OCI-LY7 (cell line): ENCODE results near the gene OAS2. TPM values are rescaled to one million over a fixed set of nuclear protein-coding genes. Genes with fewer than 3 reads are reported as not detected.

Source experiments
- BruUV-seq: library from RNA; stranded (reverse); fragments of 400-500 nt; replicated peaks from 2 replicates; lab custom pipeline; 2021; lab: Mats Ljungman, UMichigan
- CTCF ChIA-PET: fragments of 300-600 bp; sonication (Branson Sonifier 250); formaldehyde crosslinking; loops from one replicate; lab custom pipeline; 2022; ENCODE audit warnings: antibody characterized with exemption; ENCODE audit not compliant: unreplicated experiment; lab: Charles Lee
- POLR2A ChIA-PET: fragments of 300-600 bp; sonication (Branson Sonifier 250); formaldehyde crosslinking; loops from one replicate; lab custom pipeline; 2022; ENCODE audit warnings: antibody characterized with exemption; lab: Charles Lee
- DNase-seq: peaks from one replicate; pipeline ENCODE4 v3.0.0-alpha.2; 2015; ENCODE audit warnings: low spot score
- H2AFZ ChIP-seq: fragments of 200-600 bp; sonication (generic), shearing (Covaris generic); 2 replicates; pipeline ENCODE4 v1.6.1; 2014; ENCODE audit warnings: mild to moderate bottlenecking, antibody characterized with exemption, low read length, moderate library complexity
- H3K27ac ChIP-seq: fragments of 200-600 bp; sonication (generic); 2 replicates; pipeline ENCODE4 v1.5.1; 2014; ENCODE audit warnings: mixed run types, low read depth, mild to moderate bottlenecking, moderate library complexity, low read length, inconsistent platforms; ENCODE audit not compliant: poor library complexity, severe bottlenecking
- H3K36me3 ChIP-seq: fragments of 200-600 bp; sonication (generic); 2 replicates; pipeline ENCODE4 v1.6.1; 2014; ENCODE audit warnings: mild to moderate bottlenecking, antibody characterized with exemption, low read length, moderate library complexity, mixed read lengths; ENCODE audit not compliant: insufficient read depth
- H3K4me1 ChIP-seq: fragments of 200-600 bp; sonication (generic); 2 replicates; pipeline ENCODE4 v1.5.1; 2014; ENCODE audit warnings: mild to moderate bottlenecking, low read length; ENCODE audit not compliant: insufficient read depth, poor library complexity, severe bottlenecking
- H3K4me2 ChIP-seq: fragments of 200-600 bp; sonication (generic); 2 replicates; pipeline ENCODE4 v1.6.1; 2014; ENCODE audit warnings: mild to moderate bottlenecking, low read length
- H3K4me3 ChIP-seq: fragments of 200-600 bp; sonication (generic); 2 replicates; pipeline ENCODE4 v1.5.1; 2014; ENCODE audit warnings: mild to moderate bottlenecking, low read depth, low read length; ENCODE audit not compliant: poor library complexity, severe bottlenecking
- H3K79me2 ChIP-seq: fragments of 200-600 bp; sonication (generic); 2 replicates; pipeline ENCODE4 v1.6.1; 2016; ENCODE audit warnings: low read depth, mild to moderate bottlenecking, low read length, moderate library complexity, mixed read lengths; ENCODE audit not compliant: insufficient read depth
- H3K9me2 ChIP-seq: fragments of 200-600 bp; sonication (generic); 2 replicates; pipeline ENCODE4 v1.6.1; 2016; ENCODE audit warnings: mild to moderate bottlenecking, low read length, mixed read lengths; ENCODE audit not compliant: insufficient read depth
- H3K9me3 ChIP-seq: fragments of 200-600 bp; sonication (generic); 2 replicates; pipeline ENCODE4 v1.6.1; 2014; ENCODE audit warnings: mild to moderate bottlenecking, mixed run types, low read length, mixed read lengths
- H4K20me1 ChIP-seq: fragments of 200-600 bp; sonication (generic); 2 replicates; pipeline ENCODE4 v1.6.1; 2014; ENCODE audit warnings: mild to moderate bottlenecking, antibody characterized with exemption, low read length, moderate library complexity, mixed read lengths; ENCODE audit not compliant: insufficient read depth
- EZH2phosphoT487 ChIP-seq: fragments of 200-600 bp; sonication (generic); IDR thresholded peaks from 2 replicates; pipeline ENCODE4 v1.6.1; 2018; ENCODE audit warnings: low read depth, borderline replicate concordance, mild to moderate bottlenecking, mixed run types, antibody characterized with exemption, low read length, moderate library complexity, mixed read lengths
- intact Hi-C: fragments of 100-400 bp; cut with micrococcal nuclease; formaldehyde crosslinking; loops from one replicate; pipeline ENCODE4 v1.10.0; 2022; ENCODE audit not compliant: unreplicated experiment
- total RNA-seq, 2 experiments: library from RNA; depleted of rRNA in 1 of 2; stranded (reverse); fragments of >200 nt in 1 of 2; shearing (Covaris generic) in 1 of 2; gene quantifications; 2 replicates each; pipeline ENCODE4 v1.2.3, GENCODE V29; 2014 to 2022
- TF ChIP-seq, protein P1 (sequence below): fragments of 200-600 bp; sonication (generic); conservative IDR thresholded peaks from 2 replicates; pipeline ENCODE4 v1.5.1; 2014; ENCODE audit warnings: mild to moderate bottlenecking, antibody characterized with exemption, low read length, moderate library complexity, mixed read lengths

OAS2 gene
- total RNA-seq, 2 experiments from 2014 or later, result 33.2 to 46.8 TPM

DNA sequence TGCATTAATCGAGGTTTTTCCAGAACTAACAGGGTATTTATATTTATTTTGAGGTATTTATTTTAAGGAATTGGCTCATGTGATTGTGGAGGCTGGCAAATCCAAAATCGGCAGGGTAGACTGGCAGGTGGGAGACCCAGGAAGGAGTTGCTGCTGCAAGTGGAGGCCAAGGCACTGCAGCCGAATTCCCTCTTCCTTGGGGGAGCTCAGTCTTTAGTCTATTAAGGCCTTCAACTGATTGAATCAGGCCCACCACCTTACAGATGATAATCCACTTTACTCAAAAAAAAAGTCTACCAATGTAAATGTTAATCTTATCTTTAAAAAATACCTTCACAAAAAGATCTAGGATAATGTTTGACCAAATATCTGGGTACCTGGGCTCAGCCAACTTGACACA lies 1.2 kb upstream of the OAS2 start:
- BruUV-seq, result no TSS peak
- DNase-seq, result no peak
- intact Hi-C loops, result loop anchor here (5.0 kb wide), 1 partner anchor 195 kb away; no protein-coding TSS in a partner anchor
- peak overlapping the region; percentile 72; the same call in 1 of the 2 replicates for H2AFZ ChIP-seq
- TF ChIP-seq, protein P1, sequence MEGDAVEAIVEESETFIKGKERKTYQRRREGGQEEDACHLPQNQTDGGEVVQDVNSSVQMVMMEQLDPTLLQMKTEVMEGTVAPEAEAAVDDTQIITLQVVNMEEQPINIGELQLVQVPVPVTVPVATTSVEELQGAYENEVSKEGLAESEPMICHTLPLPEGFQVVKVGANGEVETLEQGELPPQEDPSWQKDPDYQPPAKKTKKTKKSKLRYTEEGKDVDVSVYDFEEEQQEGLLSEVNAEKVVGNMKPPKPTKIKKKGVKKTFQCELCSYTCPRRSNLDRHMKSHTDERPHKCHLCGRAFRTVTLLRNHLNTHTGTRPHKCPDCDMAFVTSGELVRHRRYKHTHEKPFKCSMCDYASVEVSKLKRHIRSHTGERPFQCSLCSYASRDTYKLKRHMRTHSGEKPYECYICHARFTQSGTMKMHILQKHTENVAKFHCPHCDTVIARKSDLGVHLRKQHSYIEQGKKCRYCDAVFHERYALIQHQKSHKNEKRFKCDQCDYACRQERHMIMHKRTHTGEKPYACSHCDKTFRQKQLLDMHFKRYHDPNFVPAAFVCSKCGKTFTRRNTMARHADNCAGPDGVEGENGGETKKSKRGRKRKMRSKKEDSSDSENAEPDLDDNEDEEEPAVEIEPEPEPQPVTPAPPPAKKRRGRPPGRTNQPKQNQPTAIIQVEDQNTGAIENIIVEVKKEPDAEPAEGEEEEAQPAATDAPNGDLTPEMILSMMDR, result no peak
- no peak for TF ChIP-seq EZH2phosphoT487
- H3K36me3 ChIP-seq, result peaks cover 12% of the 10 kb centered on the region; the same call in 1 of the 2 replicates
- H3K9me3 ChIP-seq, result peaks cover 14% of the 10 kb centered on the region
- peaks cover 37% of the 10 kb centered on the region for H3K79me2 ChIP-seq
- ChIA-PET CTCF (interaction anchor here (0.6 kb wide), 1 partner anchor 23 kb away, joined by 3 read pairs; no protein-coding TSS in a partner anchor), POLR2A (interaction anchor here (0.8 to 3.2 kb wide), 5 partner anchors 16 to 70 kb away, joined by 3 to 35 read pairs (median 4); partner anchors contain the start of gene OAS1)
- no peaks in the 10 kb centered on the region for H4K20me1 ChIP-seq
- H3K4me2 ChIP-seq, result peak overlapping the region; percentile 85
- peak overlapping the region; percentile 90 for H3K27ac ChIP-seq
- peaks cover 41% of the 10 kb centered on the region for H3K4me1 ChIP-seq
- H3K4me3 ChIP-seq, result no peak overlapping the region
- no peaks in the 10 kb centered on the region for H3K9me2 ChIP-seq

DNA sequence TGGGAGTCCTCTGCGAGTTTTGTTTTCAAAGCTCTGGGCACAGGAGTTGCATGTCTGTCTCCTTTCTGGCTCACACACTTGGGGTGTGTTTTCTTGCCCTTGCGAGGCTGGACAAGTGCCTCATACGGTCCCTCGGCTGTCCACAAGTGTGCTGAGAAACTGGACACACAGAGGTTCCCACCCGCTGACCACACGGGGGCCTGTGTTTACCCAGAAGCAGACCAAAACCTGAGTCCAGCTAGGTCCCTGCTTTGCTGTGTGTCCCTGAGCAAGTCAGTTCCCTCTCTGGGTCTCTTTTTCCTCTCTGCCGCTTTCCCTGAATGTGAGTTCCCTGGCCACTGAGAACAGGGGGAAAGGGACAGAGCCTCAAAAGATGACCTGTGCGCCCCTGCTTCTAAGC lies 678 bp upstream of the OAS2 start:
- no peak for DNase-seq
- no peaks in the 10 kb centered on the region for H4K20me1 ChIP-seq
- H3K79me2 ChIP-seq, result peaks cover 42% of the 10 kb centered on the region
- ChIA-PET CTCF (interaction anchor here (0.6 to 1.3 kb wide), 6 partner anchors 15 to 553 kb away, joined by 3 to 9 read pairs (median 4); partner anchors contain the start of gene OAS1), POLR2A (interaction anchor here (0.6 to 3.2 kb wide), 21 partner anchors 10 to 246 kb away, joined by 3 to 35 read pairs (median 4); partner anchors contain the start of gene OAS1)
- H3K9me3 ChIP-seq, result peaks cover 19% of the 10 kb centered on the region
- peak overlapping the region; percentile 72 for H2AFZ ChIP-seq
- H3K4me1 ChIP-seq, result peaks cover 41% of the 10 kb centered on the region
- peaks cover 17% of the 10 kb centered on the region; the same call in 1 of the 2 replicates for H3K36me3 ChIP-seq
- intact Hi-C loops, result loop anchor here (1.0 to 5.0 kb wide), 3 partner anchors 37 to 195 kb away; no protein-coding TSS in a partner anchor
- TF ChIP-seq EZH2phosphoT487, result no peak
- TF ChIP-seq, protein P1, result no peak
- no peaks in the 10 kb centered on the region for H3K9me2 ChIP-seq
- BruUV-seq, result no TSS peak
- H3K4me2 ChIP-seq, result peak overlapping the region; percentile 85
- H3K27ac ChIP-seq, result peak overlapping the region; percentile 90
- peak overlapping the region; percentile 81 for H3K4me3 ChIP-seq
